A673 (cell line): ENCODE data around the gene WDFY3. TPM values are rescaled to one million over a fixed set of nuclear protein-coding genes. Genes with fewer than 3 reads are reported as not detected.

Experiments used
- BruUV-seq: library from RNA; stranded (reverse); fragments of 400-500 nt; replicated peaks from 2 replicates; lab custom pipeline; 2021; lab: Mats Ljungman, UMichigan
- CTCF ChIA-PET: fragments of 300-600 bp; sonication (Branson Sonifier 250); formaldehyde crosslinking; loops from one replicate; lab custom pipeline; 2022; ENCODE audit warnings: antibody characterized with exemption; lab: Charles Lee
- POLR2A ChIA-PET: fragments of 300-600 bp; sonication (Branson Sonifier 250); formaldehyde crosslinking; loops from one replicate; lab custom pipeline; 2022; ENCODE audit warnings: antibody characterized with exemption; ENCODE audit not compliant: low non-redundant PET; lab: Charles Lee
- DNase-seq: peaks from one replicate; pipeline ENCODE4 v3.0.0-alpha.2; 2015; ENCODE audit warnings: low spot score
- H3K27ac ChIP-seq: fragments of 200-600 bp; sonication (generic); 2 replicates; pipeline ENCODE4 v1.5.1; 2016; ENCODE audit warnings: mixed run types, low read depth, mild to moderate bottlenecking, mixed read lengths, antibody characterized with exemption, low read length; ENCODE audit not compliant: poor library complexity, severe bottlenecking
- H3K27me3 ChIP-seq: fragments of 200-600 bp; sonication (generic); replicated peaks from 2 replicates; pipeline ENCODE4 v1.6.1; 2017; ENCODE audit warnings: mixed run types, low read depth, mild to moderate bottlenecking, mixed read lengths, antibody characterized with exemption, low read length; ENCODE audit not compliant: insufficient read depth, poor library complexity
- H3K36me3 ChIP-seq: fragments of 200-600 bp; sonication (generic); 2 replicates; pipeline ENCODE4 v1.6.1; 2016; ENCODE audit warnings: mixed run types, mild to moderate bottlenecking, mixed read lengths, antibody characterized with exemption, low read length; ENCODE audit not compliant: insufficient read depth, poor library complexity, severe bottlenecking
- H3K4me1 ChIP-seq: fragments of 200-600 bp; sonication (generic); 2 replicates; pipeline ENCODE4 v1.6.1; 2017; ENCODE audit warnings: mixed run types, mild to moderate bottlenecking, mixed read lengths, antibody characterized with exemption, low read length; ENCODE audit not compliant: insufficient read depth, poor library complexity, severe bottlenecking
- H3K4me3 ChIP-seq: fragments of 200-600 bp; sonication (generic); 2 replicates; pipeline ENCODE4 v1.5.1; 2016; ENCODE audit warnings: low read depth, mixed run types, mild to moderate bottlenecking, mixed read lengths, low read length; ENCODE audit not compliant: poor library complexity, severe bottlenecking
- H3K9me3 ChIP-seq: fragments of 200-600 bp; sonication (generic); 2 replicates; pipeline ENCODE4 v1.6.1; 2016; ENCODE audit warnings: mixed run types, low read depth, mild to moderate bottlenecking, mixed read lengths, antibody characterized with exemption, low read length; ENCODE audit not compliant: poor library complexity, severe bottlenecking
- CTCF ChIP-seq: fragments of 300-800, 200-600 bp; sonication (generic); conservative IDR thresholded peaks from 2 replicates; pipeline ENCODE4 v1.5.1; 2017; ENCODE audit warnings: low read depth, mild to moderate bottlenecking, antibody characterized with exemption, low read length, moderate library complexity, mixed read lengths
- EZH2 ChIP-seq: fragments of 200-600 bp; sonication (generic); IDR thresholded peaks from 2 replicates; pipeline ENCODE4 v1.6.1; 2017; ENCODE audit warnings: borderline replicate concordance, low read depth, mild to moderate bottlenecking, mixed read lengths, antibody characterized with exemption, low read length; ENCODE audit not compliant: poor library complexity, severe bottlenecking
- intact Hi-C: fragments of 100-400 bp; cut with micrococcal nuclease; formaldehyde crosslinking; loops from one replicate; pipeline ENCODE4 v1.10.0; 2022; ENCODE audit not compliant: unreplicated experiment
- total RNA-seq: library from RNA; stranded (reverse); gene quantifications from 2 replicates; pipeline ENCODE4 v1.2.3, GENCODE V29; 2021

Gene WDFY3
- total RNA-seq, 1 experiment from 2014 or later = 43.4 TPM

DNA sequence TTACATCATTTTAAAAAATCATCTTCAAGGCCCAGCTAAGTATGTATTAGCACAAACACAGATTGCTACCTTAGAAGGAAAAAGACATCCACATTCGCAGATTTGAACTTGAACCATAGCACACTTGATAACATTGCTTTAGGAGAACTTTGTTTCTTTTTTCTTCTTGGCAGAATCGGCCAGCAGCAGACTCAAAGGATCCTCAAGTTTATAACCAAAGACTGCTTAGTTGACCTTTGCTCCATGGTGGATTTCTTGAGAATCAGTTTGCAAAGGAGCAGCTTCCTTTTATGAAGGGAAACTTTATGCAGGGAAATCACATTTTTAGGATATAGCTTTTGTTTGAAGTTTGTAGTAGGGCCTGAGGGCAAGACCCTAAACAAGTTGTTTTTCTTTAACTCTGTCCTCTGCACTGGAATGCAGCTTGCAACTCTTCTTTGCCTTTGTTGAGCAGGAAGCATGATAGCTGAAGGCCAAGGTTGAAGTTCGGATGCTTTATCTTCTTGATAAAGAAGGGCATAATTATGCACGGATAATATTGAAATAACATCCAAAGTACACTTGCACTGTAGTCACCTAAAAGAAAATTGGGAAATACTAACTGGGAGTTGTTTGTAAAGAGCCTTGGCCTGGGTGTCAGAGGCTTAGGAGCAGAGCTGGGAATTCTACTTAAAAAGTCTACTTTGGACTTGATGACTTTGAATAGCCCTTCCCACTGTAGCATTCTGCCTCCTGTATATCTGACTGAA lies 305.1 kb downstream of the WDFY3 start:
- Histone ChIP-seq H3K36me3 (no peaks in the 10 kb centered on the region), H3K4me3 (no peak overlapping the region), H3K4me1 (no peaks in the 10 kb centered on the region), H3K9me3 (no peaks in the 10 kb centered on the region), H3K27me3 (no peaks in the 10 kb centered on the region), H3K27ac (no peak overlapping the region)
- TF ChIP-seq CTCF (no peak), EZH2 (no peak)
- DNase-seq = no peak
- no TSS peak for BruUV-seq
- CTCF ChIA-PET = no interaction called here
- POLR2A ChIA-PET = no interaction called here
- intact Hi-C loops = no loop called here

GRCh38 chr4:84660606-84661005 lies 305.9 kb downstream of the WDFY3 start:
- CTCF ChIA-PET = no interaction called here

GRCh38 chr4:84652478-84652877 lies 314.0 kb downstream of the WDFY3 start:
- Histone ChIP-seq H3K4me3 (no peak overlapping the region), H3K36me3 (no peaks in the 10 kb centered on the region), H3K27ac (no peak overlapping the region), H3K9me3 (no peaks in the 10 kb centered on the region), H3K4me1 (no peaks in the 10 kb centered on the region), H3K27me3 (no peaks in the 10 kb centered on the region)
- no peak for TF ChIP-seq EZH2
- no peak for TF ChIP-seq CTCF
- CTCF ChIA-PET = no interaction called here
- no peak for DNase-seq
- BruUV-seq = no TSS peak
- POLR2A ChIA-PET = no interaction called here
- intact Hi-C loops = no loop called here

More at GRCh38 chr4:84660606-84661005, 305.9 kb downstream of the WDFY3 start:
- intact Hi-C loops = no loop called here
- TF ChIP-seq EZH2 (no peak), CTCF (no peak)
- no peak overlapping the region for H3K4me3 ChIP-seq
- no peak overlapping the region for H3K27ac ChIP-seq
- H3K27me3 ChIP-seq = no peaks in the 10 kb centered on the region
- no peaks in the 10 kb centered on the region for H3K4me1 ChIP-seq
- no TSS peak for BruUV-seq
- no peaks in the 10 kb centered on the region for H3K9me3 ChIP-seq
- no peaks in the 10 kb centered on the region for H3K36me3 ChIP-seq
- POLR2A ChIA-PET = no interaction called here
- no peak for DNase-seq
